ENCODE results near the gene MPLKIP.
"Not testable (repeated sequence)": the region's sequence is repeated elsewhere in the genome, so short reads cannot be mapped to it uniquely, and the experiment has no call there.

DNA sequence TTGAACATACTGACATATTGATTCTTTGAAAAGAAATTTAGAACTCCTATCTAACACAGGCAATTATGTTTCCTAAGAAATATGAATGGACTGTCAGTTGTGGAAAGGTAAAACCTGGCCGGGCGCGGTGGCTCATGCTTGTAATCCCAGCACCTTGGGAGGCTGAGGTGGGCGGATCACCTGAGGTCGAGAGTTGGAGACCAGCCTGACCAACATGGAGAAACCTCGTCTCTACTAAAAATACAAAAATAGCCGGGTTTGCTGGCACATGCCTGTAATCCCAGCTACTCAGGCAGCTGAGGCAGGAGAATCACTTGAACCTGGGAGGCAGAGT is 13.8 kb upstream of the MPLKIP start:
- TF ChIP-seq, protein P1, sequence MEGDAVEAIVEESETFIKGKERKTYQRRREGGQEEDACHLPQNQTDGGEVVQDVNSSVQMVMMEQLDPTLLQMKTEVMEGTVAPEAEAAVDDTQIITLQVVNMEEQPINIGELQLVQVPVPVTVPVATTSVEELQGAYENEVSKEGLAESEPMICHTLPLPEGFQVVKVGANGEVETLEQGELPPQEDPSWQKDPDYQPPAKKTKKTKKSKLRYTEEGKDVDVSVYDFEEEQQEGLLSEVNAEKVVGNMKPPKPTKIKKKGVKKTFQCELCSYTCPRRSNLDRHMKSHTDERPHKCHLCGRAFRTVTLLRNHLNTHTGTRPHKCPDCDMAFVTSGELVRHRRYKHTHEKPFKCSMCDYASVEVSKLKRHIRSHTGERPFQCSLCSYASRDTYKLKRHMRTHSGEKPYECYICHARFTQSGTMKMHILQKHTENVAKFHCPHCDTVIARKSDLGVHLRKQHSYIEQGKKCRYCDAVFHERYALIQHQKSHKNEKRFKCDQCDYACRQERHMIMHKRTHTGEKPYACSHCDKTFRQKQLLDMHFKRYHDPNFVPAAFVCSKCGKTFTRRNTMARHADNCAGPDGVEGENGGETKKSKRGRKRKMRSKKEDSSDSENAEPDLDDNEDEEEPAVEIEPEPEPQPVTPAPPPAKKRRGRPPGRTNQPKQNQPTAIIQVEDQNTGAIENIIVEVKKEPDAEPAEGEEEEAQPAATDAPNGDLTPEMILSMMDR (IDR thresholded peaks at IDR 0.05) = not testable (repeated sequence)
- TF ChIP-seq POLR2A (IDR thresholded peaks at IDR 0.05) = not testable (repeated sequence)

All from testis (tissue), 2 donors.